Tibial nerve (tissue), 4 donors: ENCODE measurements around the gene LYPLAL1.

Source experiments
- EP300 ChIP-seq, 2 donors: sonication (generic); formaldehyde crosslinking; IDR thresholded peaks; one replicate each; pipeline ENCODE4 v1.6.1; 2017; ENCODE audit warnings: antibody characterized with exemption in 2 of 2, mild to moderate bottlenecking in 1 of 2
- POLR2A ChIP-seq, 2 donors: fragments of 450-650 bp; IDR thresholded peaks; one replicate each; pipeline ENCODE4 v1.6.1; 2017; ENCODE audit warnings: antibody characterized with exemption in 2 of 2, mild to moderate bottlenecking in 2 of 2, moderate library complexity in 2 of 2
- TF ChIP-seq, protein P1 (sequence below), 5 experiments: fragments of 200-600 bp in 3 of 5; fragments of 450-650 bp in 2 of 5; sonication (generic) in 3 of 5; IDR thresholded peaks; one replicate each; pipeline ENCODE4 v1.5.1; 2016 to 2019; ENCODE audit warnings: antibody characterized with exemption in 5 of 5, mild to moderate bottlenecking in 3 of 5, moderate library complexity in 2 of 5

DNA sequence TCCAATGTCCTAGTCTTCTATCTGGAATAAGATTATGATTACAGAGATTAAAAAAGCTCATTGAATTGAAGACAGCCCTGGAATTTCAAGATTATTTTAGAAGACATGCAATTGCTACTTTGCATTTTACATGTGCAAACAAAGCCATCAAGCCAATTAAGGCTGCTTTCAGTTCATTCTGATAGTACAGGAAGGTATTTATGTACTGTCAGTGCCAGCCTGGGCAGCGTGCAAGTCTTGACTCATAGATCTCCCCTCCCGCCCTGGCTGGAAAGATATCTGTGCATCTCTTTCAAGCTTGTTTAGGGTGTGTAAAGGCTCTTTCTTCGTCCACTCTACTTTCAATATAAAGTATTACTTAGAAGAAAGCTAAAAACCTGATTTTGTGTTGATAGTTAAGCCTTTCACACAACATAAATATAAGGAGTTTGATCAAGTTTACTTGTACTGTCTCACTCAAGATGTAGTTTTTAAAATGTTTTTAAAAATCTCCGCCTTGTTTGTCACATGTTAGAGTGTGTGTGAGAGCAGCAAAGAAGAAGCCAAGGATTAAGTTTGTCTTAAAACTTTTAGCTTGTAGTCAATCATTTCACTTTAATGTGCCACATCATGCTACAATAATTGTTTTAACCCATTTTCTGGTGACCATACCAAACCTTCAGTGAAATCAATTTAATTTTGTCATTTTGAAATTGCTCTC is 13.6 kb upstream of the LYPLAL1 start:
- TF ChIP-seq, protein P1, sequence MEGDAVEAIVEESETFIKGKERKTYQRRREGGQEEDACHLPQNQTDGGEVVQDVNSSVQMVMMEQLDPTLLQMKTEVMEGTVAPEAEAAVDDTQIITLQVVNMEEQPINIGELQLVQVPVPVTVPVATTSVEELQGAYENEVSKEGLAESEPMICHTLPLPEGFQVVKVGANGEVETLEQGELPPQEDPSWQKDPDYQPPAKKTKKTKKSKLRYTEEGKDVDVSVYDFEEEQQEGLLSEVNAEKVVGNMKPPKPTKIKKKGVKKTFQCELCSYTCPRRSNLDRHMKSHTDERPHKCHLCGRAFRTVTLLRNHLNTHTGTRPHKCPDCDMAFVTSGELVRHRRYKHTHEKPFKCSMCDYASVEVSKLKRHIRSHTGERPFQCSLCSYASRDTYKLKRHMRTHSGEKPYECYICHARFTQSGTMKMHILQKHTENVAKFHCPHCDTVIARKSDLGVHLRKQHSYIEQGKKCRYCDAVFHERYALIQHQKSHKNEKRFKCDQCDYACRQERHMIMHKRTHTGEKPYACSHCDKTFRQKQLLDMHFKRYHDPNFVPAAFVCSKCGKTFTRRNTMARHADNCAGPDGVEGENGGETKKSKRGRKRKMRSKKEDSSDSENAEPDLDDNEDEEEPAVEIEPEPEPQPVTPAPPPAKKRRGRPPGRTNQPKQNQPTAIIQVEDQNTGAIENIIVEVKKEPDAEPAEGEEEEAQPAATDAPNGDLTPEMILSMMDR (IDR thresholded peaks at IDR 0.05) = no peak
- TF ChIP-seq POLR2A (IDR thresholded peaks at IDR 0.05) (no peak), EP300 (IDR thresholded peaks at IDR 0.05) (no peak)
